GM18502 (cell line): ENCODE measurements around the gene SF3B3.
"Not testable (repeated sequence)": the region's sequence is repeated elsewhere in the genome, so short reads cannot be mapped to it uniquely, and the experiment has no call there.

Experiments used
- ATAC-seq: cut with Tn5 transposase; IDR thresholded peaks from one replicate; pipeline ENCODE4 v1.9.1; 2021; ENCODE audit warnings: mild to moderate bottlenecking; ENCODE audit not compliant: unreplicated experiment, poor library complexity

Gene SF3B3

DNA sequence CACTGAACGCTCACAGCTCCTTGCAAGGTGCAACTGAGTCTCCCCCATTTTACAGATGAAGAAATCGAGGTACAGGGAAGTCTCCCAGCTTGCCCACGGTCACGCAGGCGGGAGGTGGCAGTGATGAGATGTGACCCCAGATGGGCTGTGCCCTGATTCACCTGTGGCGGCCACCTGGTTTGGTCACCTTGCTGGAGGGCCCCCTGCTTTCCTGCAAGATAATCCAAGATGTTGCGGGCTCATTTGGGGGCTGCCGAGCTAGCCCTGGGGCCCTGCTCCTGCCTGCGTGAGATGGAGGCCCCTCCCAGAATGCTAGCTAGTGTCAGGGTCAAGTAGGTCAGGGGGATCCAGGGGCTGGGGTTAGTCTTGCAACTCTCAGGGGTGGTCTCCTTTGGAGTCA lies 63.1 kb downstream of the SF3B3 start:
- no peak for ATAC-seq

GRCh38 chr16:70588565-70588964 lies 64.9 kb downstream of the SF3B3 start:
- ATAC-seq = no peak

DNA sequence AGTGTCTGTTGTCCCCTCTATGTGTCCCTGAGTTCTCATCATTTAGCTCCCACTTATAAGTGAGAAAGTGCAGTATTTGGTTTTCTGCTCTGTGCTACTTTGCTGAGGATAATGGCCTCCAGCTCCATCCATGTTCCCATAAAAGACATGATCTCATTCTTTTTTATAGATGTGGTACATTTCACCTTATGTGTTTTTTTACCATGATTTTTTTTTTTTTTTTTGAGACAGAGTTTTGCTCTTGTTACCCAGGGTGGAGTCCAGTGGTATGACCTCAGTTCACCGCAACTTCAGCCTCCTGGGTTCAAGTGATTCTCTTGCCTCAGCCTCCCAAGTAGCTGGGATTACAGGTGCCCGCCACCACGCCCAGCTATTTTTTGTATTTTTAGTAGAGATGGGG lies 65.8 kb downstream of the SF3B3 start:
- ATAC-seq = not testable (repeated sequence)

GRCh38 chr16:70589998-70590471 lies 66.4 kb downstream of the SF3B3 start:
- ATAC-seq = no peak

DNA sequence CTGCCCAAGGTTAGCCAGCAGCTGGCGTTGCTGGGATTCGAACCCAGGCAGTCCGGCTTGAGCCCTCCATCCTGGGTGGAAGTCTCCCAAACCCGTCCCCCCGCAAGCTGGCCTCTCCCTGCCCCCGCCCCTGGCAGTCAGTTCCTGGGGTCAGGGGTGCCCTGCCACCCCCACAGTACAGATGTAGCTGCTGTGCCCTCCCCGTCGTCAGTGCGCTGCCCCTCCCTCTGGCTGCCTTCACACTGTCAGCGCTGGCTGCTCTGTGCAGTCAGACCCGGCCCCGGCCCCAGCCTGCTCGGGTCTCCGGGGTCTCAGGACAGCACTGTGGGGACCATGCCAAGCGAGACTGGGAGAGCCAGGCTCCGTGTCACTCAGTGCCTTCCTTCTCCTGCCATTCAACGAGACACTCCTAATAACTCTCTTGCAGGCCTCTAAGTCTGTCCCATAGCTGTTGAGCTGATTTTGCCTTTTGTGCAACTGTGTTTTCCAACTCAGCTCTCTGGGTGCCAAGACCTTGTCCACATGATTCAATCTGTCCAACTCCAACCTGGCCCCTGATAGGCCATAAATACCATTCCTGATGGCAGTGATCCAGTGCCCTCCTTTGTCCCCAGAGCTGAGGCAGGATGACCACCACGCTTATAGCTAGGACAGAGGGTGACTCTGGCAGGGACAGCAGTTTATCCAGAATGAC lies 67.3 kb downstream of the SF3B3 start:
- no peak for ATAC-seq

DNA sequence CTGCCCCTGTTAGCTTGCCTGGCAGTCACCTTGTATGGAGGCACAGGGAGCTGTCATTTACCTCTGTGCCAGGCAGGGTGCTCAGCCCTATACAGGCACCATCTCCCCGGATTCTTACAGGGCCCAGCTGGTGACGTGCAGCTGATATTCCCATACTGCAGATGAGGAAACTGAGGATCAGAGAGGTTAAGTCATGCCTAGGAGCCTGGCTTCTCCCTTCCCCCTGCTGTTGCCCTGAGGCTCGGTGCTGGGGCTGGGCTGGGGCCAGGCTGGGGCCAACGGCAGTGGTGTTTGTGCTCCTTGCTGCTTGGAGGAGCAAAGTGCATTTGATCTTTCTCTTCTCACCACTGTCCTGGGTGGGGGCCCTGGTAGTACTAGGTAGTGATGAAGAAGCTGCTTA lies 68.0 kb downstream of the SF3B3 start:
- ATAC-seq = no peak

GRCh38 chr16:70592106-70592571 lies 68.5 kb downstream of the SF3B3 start:
- ATAC-seq = no peak

- ATAC-seq = no peak
Observed at GRCh38 chr16:70593544-70593943, 69.9 kb downstream of the SF3B3 start.

DNA sequence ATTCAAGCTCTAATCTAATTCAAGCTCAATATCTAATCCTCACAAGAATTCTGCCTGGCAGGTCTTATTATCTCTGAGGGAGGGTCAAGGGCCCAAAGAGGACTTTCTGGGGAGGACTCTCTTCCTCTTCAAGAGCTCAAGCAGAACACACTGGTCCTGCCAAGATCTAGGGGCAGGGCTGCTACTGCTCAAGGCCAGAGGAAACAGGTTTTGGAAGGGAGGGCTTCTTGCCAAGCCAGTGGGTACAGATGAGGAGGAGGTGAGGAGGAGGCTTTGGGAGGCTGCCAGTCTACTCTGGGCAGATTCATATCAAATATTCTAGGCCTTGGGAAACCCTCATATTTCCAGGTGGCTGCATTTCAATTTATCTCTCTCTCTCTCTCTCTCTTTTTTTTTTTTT lies 71.0 kb downstream of the SF3B3 start:
- ATAC-seq = no peak

- no peak for ATAC-seq
Observed at GRCh38 chr16:70597135-70597835, 73.7 kb downstream of the SF3B3 start.

- ATAC-seq = no peak
Observed at GRCh38 chr16:70598937-70599503, 75.4 kb downstream of the SF3B3 start.

- ATAC-seq = no peak
Observed at GRCh38 chr16:70600730-70601129, 77.1 kb downstream of the SF3B3 start.

DNA sequence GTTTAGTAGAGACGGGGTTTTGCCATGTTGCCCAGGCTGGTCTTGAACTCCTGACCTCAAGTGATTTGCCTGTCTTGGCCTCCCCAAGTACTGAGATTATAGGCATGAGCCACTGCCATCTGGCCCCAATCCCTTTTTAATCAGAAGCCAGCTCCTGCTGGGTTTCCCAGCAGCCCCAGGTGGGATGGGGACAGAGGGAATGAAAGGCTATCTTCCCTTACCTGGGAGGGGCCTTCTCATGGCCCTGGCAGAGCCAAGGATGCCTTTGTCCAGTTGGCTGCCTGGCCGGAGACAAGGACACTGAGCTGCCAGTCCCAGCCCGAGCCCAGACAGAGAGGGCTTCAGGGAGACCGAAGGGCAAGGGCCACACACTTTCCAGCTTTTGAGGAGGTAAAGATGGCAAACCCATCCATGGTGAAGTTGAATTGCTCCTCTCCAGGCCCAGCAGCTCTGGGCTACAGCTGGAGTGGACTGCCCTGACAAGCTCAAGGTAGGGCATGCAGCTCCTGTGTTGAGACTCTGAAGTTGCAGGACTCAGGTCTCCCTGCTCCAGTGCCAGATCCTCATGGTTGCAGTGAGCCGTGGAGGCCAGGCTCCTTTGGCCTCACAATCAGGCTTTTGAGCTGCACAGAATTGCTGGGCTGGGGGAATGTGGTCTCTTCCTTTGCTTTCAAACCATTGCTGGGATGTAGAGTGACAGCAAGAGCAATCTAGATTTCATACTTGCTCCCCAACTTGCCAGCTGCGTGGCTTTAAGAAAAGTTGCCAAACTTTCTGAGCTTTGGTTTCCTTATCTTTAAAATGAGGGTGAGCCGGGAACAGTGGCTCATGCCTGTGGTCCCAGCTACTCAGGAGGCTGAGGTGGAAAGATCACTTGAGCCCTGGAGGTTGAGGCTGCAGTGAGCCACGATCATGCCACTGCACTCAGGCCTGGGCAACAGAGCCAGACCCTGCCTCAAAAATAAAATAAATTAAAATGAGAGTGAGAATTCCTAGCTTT lies 78.3 kb downstream of the SF3B3 start:
- ATAC-seq = no peak

- ATAC-seq = no peak
Observed at GRCh38 chr16:70602831-70603230, 79.2 kb downstream of the SF3B3 start.

GRCh38 chr16:70604407-70605282 lies 81.0 kb downstream of the SF3B3 start:
- ATAC-seq = no peak

GRCh38 chr16:70605283-70605657 lies 81.7 kb downstream of the SF3B3 start:
- no peak for ATAC-seq

DNA sequence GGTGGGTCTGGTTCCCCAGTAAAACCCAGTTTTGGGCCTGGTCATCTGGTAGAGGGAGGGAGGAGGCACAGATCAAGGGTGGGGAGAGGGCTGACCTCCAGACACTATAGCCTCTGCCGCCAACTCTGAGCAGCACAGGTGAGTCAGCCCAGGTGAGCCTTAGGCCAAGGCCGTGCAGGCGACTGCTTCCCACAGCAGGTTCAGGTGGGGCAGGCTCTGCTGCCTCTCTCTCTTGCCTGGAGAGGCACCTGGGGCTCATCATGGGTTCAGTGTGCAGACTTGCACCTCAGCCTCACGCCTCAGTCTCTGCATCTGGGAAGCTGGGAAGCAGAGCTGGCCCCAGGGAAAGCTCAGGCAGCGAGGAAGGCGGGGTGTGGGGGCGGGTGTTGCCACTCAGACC lies 84.9 kb downstream of the SF3B3 start:
- no peak for ATAC-seq

DNA sequence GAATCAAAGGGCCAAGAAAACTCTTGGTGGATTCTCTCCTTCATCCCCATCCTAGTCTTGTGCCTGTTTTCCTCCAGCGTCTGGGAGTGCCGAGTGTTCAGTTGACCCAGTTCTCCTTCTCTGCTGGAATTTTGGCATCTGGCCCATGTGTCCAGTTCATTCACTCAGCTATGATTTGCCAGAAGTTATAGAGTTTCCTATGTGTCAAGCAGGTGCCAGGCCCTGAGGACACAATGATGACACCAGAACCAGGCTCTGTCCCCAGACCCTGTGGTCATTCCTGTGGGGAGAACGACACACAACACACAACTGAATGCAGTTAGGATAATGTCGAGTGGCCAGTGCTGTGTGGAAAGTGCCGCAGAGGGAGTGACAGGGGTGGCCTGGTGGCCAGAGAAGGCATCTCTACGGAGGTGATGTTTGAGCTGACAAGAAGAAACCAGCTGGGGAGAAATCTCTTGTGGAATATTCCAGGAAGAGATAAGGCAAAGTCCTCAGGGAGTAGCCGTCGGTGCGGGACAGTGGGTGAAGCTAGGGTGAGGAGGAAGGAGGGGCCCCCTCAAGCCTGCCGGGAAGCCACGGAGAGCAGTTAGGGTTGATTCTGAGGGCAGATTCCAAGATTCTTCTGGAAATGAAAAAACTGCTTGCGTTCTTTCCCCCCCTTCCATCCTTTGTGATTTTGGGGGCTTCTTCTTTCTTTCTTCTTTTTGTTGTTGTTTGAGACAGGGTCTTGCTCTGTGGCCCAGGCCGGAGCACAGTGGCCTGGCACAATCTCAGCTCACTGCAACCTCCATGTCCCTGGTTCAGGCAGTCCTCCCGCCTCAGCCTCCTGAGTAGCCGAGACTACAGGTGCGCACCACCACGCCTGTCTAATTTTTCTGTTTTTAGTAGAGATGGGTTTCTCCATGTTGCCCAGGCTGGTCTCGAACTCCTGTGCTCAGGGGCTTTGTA lies 86.9 kb downstream of the SF3B3 start:
- ATAC-seq = no peak
